Thoracic aorta (tissue), 2 donors: ENCODE data around the gene CCL28. TPM values are rescaled to one million over a fixed set of nuclear protein-coding genes. Genes with fewer than 3 reads are reported as not detected.

Experiments used
- ATAC-seq: fragments of 150-250 bp; one replicate; pipeline ENCODE4 v1.8.0; 2017; ENCODE audit warnings: low read depth; ENCODE audit not compliant: insufficient number of reproducible peaks, low FRiP score
- DNase-seq: peaks from one replicate; pipeline ENCODE4 v3.0.0-alpha.2; 2020; ENCODE audit warnings: low spot score
- H3K27ac ChIP-seq, 2 donors: fragments of 200-600 bp; sonication (generic); 1 replicate in 1 of 2; 2 replicates in 1 of 2; pipeline ENCODE4 v1.5.1; 2016; ENCODE audit warnings: mild to moderate bottlenecking in 2 of 2, moderate library complexity in 2 of 2
- H3K27me3 ChIP-seq: fragments of 200-600 bp; sonication (generic); replicated peaks from 2 replicates; pipeline ENCODE4 v1.6.0; 2016; ENCODE audit warnings: mild to moderate bottlenecking; ENCODE audit not compliant: insufficient read depth
- H3K36me3 ChIP-seq: fragments of 200-600 bp; sonication (generic); one replicate; pipeline ENCODE4 v1.5.1; 2016
- H3K4me1 ChIP-seq, 2 donors: fragments of 200-600 bp; sonication (generic); 1 replicate in 1 of 2; 2 replicates in 1 of 2; pipeline versions ENCODE4 v1.5.1 to v1.6.0; 2016; ENCODE audit warnings: low read depth in 2 of 2, mild to moderate bottlenecking in 1 of 2; ENCODE audit not compliant: control insufficient read depth in 1 of 2
- H3K4me3 ChIP-seq: fragments of 200-600 bp; sonication (generic); 2 replicates; pipeline ENCODE4 v1.5.1; 2016; ENCODE audit warnings: mild to moderate bottlenecking
- H3K9me3 ChIP-seq: fragments of 200-600 bp; sonication (generic); 2 replicates; pipeline ENCODE4 v1.5.1; 2016
- CTCF ChIP-seq: fragments of 200-600 bp; sonication (generic); IDR thresholded peaks from one replicate; pipeline ENCODE4 v1.5.1; 2019; ENCODE audit warnings: antibody characterized with exemption
- total RNA-seq, 2 donors: library from RNA; depleted of rRNA; stranded (reverse); fragments of >200 nt; gene quantifications; one replicate each; pipeline versions ENCODE4 v1.1.0 to v1.2.3, GENCODE V29; 2016

The CCL28 gene
- total RNA-seq, 2 donors from 2014 or later, result 4.3 to 24.2 TPM

GRCh38 chr5:43357067-43357466, 55.1 kb downstream of the CCL28 start:
- H3K4me3 ChIP-seq, result no peak overlapping the region
- H3K27me3 ChIP-seq, result no peaks in the 10 kb centered on the region
- no peak for TF ChIP-seq CTCF
- no peaks in the 10 kb centered on the region for H3K4me1 ChIP-seq
- H3K9me3 ChIP-seq, result no peaks in the 10 kb centered on the region
- no peaks in the 10 kb centered on the region for H3K36me3 ChIP-seq
- no peak for ATAC-seq
- H3K27ac ChIP-seq, result no peak overlapping the region
- no peak for DNase-seq

GRCh38 chr5:43354774-43355173, 57.4 kb downstream of the CCL28 start:
- DNase-seq, result no peak
- H3K27ac ChIP-seq, result no peak overlapping the region
- ATAC-seq, result no peak
- H3K36me3 ChIP-seq, result no peaks in the 10 kb centered on the region
- no peak overlapping the region for H3K4me3 ChIP-seq
- no peaks in the 10 kb centered on the region for H3K27me3 ChIP-seq
- H3K9me3 ChIP-seq, result no peaks in the 10 kb centered on the region
- no peaks in the 10 kb centered on the region for H3K4me1 ChIP-seq
- TF ChIP-seq CTCF, result no peak

- H3K27me3 ChIP-seq, result no peaks in the 10 kb centered on the region
- TF ChIP-seq CTCF, result no peak
- no peak overlapping the region for H3K4me3 ChIP-seq
- H3K27ac ChIP-seq, result no peak overlapping the region
- H3K9me3 ChIP-seq, result no peaks in the 10 kb centered on the region
- H3K36me3 ChIP-seq, result no peaks in the 10 kb centered on the region
- H3K4me1 ChIP-seq, result no peaks in the 10 kb centered on the region
- no peak for ATAC-seq
- no peak for DNase-seq
Measured at GRCh38 chr5:43353668-43354067, 58.5 kb downstream of the CCL28 start.

GRCh38 chr5:43352915-43353314, 59.3 kb downstream of the CCL28 start:
- H3K27me3 ChIP-seq, result no peaks in the 10 kb centered on the region

GRCh38 chr5:43352131-43352530, 60.1 kb downstream of the CCL28 start:
- no peak for TF ChIP-seq CTCF
- ATAC-seq, result no peak
- H3K4me3 ChIP-seq, result no peak overlapping the region
- no peak overlapping the region for H3K27ac ChIP-seq
- no peak for DNase-seq
- H3K27me3 ChIP-seq, result no peaks in the 10 kb centered on the region
- no peaks in the 10 kb centered on the region for H3K36me3 ChIP-seq
- H3K4me1 ChIP-seq, result no peaks in the 10 kb centered on the region
- H3K9me3 ChIP-seq, result no peaks in the 10 kb centered on the region

More at GRCh38 chr5:43352915-43353314, 59.3 kb downstream of the CCL28 start:
- ATAC-seq (no peak), DNase-seq (no peak)
- Histone ChIP-seq H3K9me3 (no peaks in the 10 kb centered on the region), H3K4me3 (no peak overlapping the region), H3K36me3 (no peaks in the 10 kb centered on the region), H3K4me1 (no peaks in the 10 kb centered on the region), H3K27ac (no peak overlapping the region)
- no peak for TF ChIP-seq CTCF
